ENCODE data around the gene CREBZF.
"Not testable (repeated sequence)": the region's sequence is repeated elsewhere in the genome, so short reads cannot be mapped to it uniquely, and the experiment has no call there.

The CREBZF gene

GRCh38 chr11:85670949-85671663 lies 6.2 kb upstream of the CREBZF start:
- not testable (repeated sequence) for DNase-seq (ENCODE audit: low read depth in 1 of 2, low spot score in 1 of 2)

DNA sequence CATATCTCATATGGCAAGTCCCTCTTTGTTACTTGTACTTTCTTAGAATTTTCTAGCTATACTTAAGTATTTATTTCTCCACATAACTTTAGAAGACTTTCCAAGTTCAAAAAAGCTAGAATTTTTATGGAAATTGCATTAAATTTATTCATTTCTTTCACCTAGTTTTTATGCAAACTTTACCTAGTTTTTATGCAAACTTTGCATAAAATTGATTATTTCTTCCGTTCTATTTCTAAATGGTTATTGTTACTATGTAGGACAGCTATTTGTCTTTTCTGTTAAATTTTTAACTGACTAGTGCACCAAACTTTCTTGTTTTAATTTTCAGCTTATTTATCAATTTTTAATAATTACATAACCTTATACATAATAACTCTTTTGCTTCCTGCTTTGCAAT lies 3.2 kb upstream of the CREBZF start:
- DNase-seq (ENCODE audit: low read depth in 1 of 2, low spot score in 1 of 2): no peak

DNA sequence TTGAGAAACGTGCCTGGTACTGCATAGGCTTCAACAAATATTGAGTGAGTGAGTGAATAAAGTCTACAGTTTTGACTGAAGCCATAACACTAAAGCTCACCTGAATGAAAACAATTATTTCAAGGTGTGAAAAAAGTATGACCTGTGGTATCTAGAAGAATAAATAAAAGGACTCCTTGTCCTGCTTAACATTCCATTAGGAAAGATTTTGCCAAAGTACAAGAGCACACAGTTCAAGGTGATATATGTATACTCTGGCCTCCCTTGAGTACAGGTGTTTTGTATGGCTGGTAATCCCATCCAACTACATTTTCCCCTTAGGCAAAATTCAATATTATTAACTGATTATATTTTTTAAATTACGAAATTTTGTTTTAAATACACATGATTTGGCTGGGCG lies 1.8 kb upstream of the CREBZF start:
- no peak for DNase-seq (ENCODE audit: low read depth in 1 of 2, low spot score in 1 of 2)

DNA sequence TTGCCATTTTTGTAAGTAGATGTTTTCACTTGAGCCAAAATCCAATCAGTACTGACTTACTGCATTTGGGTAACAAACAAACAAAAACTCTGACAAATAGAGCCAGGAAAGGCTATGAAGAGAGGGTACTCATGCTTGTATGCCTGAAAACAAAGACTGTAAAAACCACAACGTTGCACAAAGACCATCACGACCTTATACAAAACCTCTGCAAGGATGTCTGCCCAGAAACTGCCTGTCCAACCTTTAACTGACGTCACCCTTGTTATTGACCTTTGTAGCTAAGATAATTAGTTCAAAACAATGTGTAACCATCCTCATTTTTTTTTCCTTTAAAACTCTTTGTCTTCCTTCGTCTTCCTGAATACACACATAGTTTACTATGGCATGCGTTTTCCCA lies 804 bp upstream of the CREBZF start:
- no peak for DNase-seq (ENCODE audit: low read depth in 1 of 2, low spot score in 1 of 2)

DNA sequence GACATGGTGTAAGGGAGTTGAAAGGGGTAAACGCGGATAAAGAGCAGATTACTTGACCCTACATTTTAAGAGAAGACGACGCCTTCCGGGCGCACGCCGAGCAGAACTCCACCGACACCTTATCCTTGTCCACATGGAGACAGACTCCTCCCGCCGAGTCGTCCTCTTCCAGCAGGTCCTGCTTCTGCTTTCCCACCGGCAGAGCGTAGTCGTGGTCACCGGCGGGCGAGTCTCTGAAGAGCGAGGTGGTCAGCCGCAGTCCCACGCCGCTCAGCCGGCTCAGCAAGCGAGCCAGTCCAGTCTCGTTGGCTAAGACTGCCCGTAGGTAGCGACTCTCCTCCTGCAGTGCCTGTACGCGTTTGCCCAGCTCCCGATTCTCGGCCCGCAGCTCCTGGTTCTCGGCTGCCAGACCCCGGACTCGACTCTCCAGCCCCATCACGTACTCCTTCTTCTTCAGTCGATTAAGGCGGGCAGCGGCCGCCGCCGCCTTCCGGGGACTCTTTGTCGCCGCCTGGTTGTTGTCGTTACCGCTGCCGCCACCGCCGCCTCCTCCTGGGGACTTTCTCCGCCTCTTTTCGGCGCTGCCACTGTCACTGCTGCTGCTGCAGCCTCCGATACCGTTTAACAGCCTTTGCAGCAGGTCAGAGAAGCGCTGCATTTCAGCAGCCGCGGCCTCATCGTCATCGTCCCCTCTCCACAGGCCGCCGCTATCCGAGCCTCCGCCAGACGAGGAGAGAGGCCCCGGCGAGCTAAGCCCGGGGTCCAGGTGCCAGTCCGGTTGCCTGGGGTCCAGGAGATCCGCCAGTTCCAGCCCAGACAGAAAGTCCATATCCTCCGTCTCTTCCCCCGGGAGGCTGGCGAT lies 945 bp downstream of the CREBZF start:
- peak; percentile 76 to 80 for DNase-seq (ENCODE audit: low read depth in 1 of 2, low spot score in 1 of 2)

DNA sequence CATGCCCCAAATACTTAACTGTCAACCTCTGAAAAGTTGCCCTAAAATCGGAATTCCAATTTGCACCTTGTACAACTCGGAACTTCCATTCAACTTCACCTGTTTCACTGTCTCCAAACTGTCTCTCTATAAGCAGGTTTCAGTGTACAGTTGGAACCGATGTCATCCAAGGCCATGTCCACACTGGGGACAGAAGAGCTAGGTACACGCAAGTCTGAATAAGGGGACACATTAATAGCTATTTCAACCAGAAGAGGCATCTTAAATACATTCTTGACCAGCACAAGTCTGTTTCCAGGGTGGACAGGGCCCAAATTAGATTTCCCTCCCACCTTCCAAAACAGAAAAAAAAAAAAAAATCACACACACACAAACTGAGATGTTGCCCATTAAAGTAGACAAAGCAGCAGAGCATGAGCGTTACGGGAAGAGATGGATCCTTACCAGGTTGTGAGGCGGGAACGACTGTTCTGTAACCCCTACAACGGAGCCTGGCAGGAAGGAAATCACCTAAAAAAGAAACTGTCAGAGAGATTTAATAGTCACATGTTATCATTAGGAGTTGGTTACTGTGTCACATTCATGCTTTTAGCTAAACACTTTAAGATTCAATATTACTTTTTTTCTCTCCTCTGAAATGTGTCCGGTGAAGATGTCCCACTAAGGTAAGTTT lies 1.7 kb downstream of the CREBZF start:
- DNase-seq (ENCODE audit: low read depth in 1 of 2, low spot score in 1 of 2): no peak

- no peak for DNase-seq (ENCODE audit: low read depth in 1 of 2, low spot score in 1 of 2)
Observed at GRCh38 chr11:85661972-85662664, 2.8 kb downstream of the CREBZF start.

DNA sequence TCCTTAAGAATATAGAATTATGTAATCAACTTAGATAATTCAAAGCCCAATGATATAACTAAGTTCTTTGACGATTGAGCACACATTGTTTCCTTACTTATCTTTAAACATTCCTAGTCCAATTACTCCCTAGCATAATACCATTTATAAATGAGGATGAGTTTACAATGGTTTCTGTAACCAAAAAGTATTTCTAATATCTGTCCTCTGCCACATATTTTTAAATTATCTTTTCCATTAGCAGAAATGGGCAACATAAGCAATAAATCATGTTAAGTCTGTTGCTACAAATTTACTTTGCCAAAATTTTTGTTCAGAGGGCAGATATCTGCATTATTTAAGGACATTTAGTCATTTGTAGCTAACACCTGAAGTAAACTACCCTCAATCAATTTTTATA lies 6.7 kb downstream of the CREBZF start:
- no peak for DNase-seq (ENCODE audit: low read depth in 1 of 2, low spot score in 1 of 2)

- DNase-seq (ENCODE audit: low read depth in 1 of 2, low spot score in 1 of 2): no peak
Observed at GRCh38 chr11:85656777-85657176, 8.2 kb downstream of the CREBZF start.

GRCh38 chr11:85654343-85654742 lies 10.6 kb downstream of the CREBZF start:
- not testable (repeated sequence) for DNase-seq (ENCODE audit: low read depth in 1 of 2, low spot score in 1 of 2)

- no peak for DNase-seq (ENCODE audit: low read depth in 1 of 2, low spot score in 1 of 2)
Observed at GRCh38 chr11:85652786-85653447, 12.0 kb downstream of the CREBZF start.

GRCh38 chr11:85651118-85651517 lies 13.8 kb downstream of the CREBZF start:
- no peak for DNase-seq (ENCODE audit: low read depth in 1 of 2, low spot score in 1 of 2)

DNA sequence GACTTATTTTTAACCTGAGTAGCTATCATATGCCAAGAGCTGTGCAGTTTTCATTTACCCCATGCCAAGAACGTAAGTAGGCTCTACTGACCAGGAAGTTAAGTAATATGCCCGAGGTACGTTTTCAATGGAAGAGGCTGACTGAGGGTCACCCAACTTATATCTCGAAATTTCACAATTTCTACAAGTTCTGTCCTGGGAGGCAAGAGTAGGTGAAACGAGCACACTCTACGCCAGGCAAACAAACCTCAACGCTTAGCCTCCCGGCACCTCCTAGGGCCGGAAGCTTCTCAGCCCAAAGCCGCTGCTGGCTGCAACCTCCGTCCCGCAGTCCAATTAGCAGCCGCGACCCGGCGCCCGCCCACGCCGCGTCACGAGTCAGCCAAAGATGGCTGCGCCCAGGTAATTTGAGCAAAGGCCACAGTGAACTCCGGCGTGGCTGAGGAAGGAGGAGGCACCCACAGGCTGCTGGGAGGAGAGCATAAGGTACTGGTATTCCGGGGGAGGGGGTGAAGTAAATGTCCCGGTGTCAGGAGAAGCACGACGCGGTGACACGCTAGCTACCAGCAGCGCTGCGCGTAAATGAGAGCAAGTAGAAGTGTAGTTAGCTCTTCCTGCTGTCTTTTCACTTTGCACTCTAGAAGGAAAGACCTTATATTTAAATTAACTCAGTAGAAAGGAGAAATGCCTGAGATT lies 17.2 kb downstream of the CREBZF start, which contains the start of gene TMEM126A:
Gene TMEM126A (plus strand): TSS at position 364 of the 696 bp plus-strand sequence. CDS start 2,289 bp downstream, outside the sequence.
- DNase-seq (ENCODE audit: low read depth in 1 of 2, low spot score in 1 of 2): peak; percentile 86 to 89

DNA sequence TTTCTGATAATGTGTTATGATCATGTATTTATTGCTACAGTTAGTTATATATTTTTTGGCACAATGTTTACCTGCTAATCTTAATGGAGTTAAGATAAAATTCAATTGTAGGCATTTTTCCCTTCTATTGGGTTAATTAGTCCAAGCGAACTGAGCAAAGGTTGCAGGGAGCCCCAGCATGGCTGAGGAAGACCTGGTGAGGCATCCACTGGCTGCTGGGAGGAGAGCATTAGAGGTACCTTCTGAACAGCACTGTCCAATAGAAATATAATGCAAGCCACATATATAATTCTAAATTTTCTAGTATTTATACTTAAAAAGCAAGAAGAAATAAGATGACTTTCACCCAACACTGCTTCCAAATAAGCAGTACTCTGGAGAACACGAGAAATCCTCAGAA lies 17.9 kb downstream of the CREBZF start:
- DNase-seq (ENCODE audit: low read depth in 1 of 2, low spot score in 1 of 2): no peak

DNA sequence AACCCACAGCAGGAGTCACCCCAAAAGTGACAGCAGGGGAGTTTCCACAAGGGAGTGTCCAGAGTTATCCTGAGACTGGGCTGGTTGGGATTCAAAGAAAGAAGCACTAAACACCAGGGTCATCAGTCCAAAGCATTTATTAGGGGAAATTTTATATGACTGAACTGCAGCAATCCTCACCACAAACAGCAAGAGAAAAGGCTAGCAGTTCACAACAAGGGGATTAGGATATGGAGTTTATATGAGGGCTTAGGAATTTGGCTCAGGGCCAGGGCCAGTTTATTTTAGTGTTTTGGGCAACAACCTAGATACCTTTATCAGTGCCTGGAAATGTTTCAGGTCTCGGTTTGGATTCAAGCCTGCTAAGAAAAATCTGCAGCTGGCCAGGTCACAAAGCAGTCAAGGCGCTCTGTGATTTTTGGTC lies 21.7 kb downstream of the CREBZF start:
- DNase-seq (ENCODE audit: low read depth in 1 of 2, low spot score in 1 of 2): no peak

DNA sequence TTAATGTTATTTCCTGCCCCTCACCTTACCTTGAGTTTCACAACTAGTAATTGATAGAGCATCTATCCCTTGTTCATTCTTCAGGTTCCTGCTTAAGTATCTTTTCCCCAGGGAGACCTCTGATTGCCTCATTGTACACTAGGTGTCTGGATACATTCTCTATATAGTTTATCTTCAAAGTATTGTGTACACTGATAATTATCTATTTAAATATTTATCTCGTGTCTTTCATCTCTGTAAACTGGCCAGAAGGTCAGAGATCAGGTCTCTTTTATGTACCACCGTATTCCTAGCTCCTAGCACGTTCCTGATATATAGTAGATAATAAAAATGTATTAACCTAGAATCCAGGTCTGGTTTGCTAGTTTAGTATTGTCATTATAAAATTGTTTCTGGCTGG lies 30.2 kb downstream of the CREBZF start:
- DNase-seq (ENCODE audit: low read depth in 1 of 2, low spot score in 1 of 2): no peak

DNA sequence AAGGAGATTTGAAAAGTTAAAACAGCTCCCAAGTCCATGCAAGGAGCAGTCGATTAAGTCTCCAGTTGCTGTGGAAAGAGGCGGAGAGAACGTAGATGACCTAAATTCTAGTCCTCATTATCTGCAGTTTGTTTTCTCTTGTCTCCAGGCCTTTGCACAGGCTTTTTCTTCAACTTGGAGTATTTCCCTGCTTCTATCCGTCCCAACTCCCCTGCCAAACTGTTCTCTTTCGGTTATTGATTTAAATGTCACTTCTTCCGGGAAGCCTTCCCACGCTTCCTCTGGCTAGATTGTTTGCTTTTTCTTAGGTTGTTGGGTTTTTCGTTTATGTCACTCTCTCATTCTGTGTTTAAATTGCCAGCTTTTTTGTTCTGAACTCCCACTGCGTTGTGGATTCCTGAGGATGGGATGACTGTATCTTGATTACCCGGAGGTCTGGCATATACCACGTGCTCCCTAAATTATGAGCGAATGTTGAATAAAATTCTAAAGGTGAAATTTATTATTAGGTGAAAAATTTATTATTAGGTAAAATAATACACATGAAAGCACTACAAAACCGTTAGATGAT lies 36.1 kb downstream of the CREBZF start:
- no peak for DNase-seq (ENCODE audit: low read depth in 1 of 2, low spot score in 1 of 2)

- DNase-seq (ENCODE audit: low read depth in 1 of 2, low spot score in 1 of 2): peak; percentile 82 to 94
Observed at GRCh38 chr11:85627998-85628770, 36.7 kb downstream of the CREBZF start, which contains the start of gene TMEM126B. TSS of gene TMEM126B (plus strand) at chr11:85628593. CDS start at chr11:85628608, 15 bp downstream.

Measured in activated CD4-positive, alpha-beta T cell treated with anti-CD3 and anti-CD28 coated beads, Interleukin-2, amount 50 U/mL, for 24 hours (primary cell).